Vagina (tissue), 2 donors: ENCODE measurements around the gene CDS2.

Source experiments
- CTCF ChIP-seq, 3 experiments: fragments of 450-650 bp in 2 of 3; fragments of 200-600 bp in 1 of 3; sonication (generic) in 1 of 3; IDR thresholded peaks; one replicate each; pipeline ENCODE4 v1.5.1; 2017 to 2019; ENCODE audit warnings: antibody characterized with exemption in 3 of 3, mild to moderate bottlenecking in 2 of 3, moderate library complexity in 2 of 3
- POLR2A ChIP-seq, 2 donors: fragments of 450-650 bp; IDR thresholded peaks; one replicate each; pipeline ENCODE4 v1.6.1; 2017; ENCODE audit warnings: antibody characterized with exemption in 2 of 2, mild to moderate bottlenecking in 2 of 2, moderate library complexity in 2 of 2
- POLR2AphosphoS5 ChIP-seq, 2 donors: sonication (generic); formaldehyde crosslinking; IDR thresholded peaks; one replicate each; pipeline ENCODE4 v1.9.0; 2017; ENCODE audit warnings: antibody characterized with exemption in 2 of 2, mild to moderate bottlenecking in 2 of 2, low read depth in 1 of 2; ENCODE audit not compliant: insufficient read depth in 1 of 2

GRCh38 chr20:5161536-5162164, 34.8 kb downstream of the CDS2 start:
- TF ChIP-seq POLR2A (IDR thresholded peaks at IDR 0.05) (no peak), POLR2AphosphoS5 (IDR thresholded peaks at IDR 0.05; ENCODE audit: insufficient read depth in 1 of 2, low read depth in 1 of 2) (no peak), CTCF (IDR thresholded peaks at IDR 0.05) (no peak)
